ENCODE data around the gene VSIG1.

- TF ChIP-seq GABPB1 (CRISPR knock-in tag; IDR thresholded peaks at IDR 0.05) (no peak), ZFP1 (CRISPR knock-in tag; IDR thresholded peaks at IDR 0.05) (no peak), RARA (CRISPR knock-in tag; IDR thresholded peaks at IDR 0.05) (no peak), MZF1 (CRISPR knock-in tag; IDR thresholded peaks at IDR 0.05; ENCODE audit: borderline replicate concordance) (no peak), MYC (CRISPR knock-in tag; IDR thresholded peaks at IDR 0.05; ENCODE audit: borderline replicate concordance) (no peak), SRY (CRISPR knock-in tag; IDR thresholded peaks at IDR 0.05) (no peak), CTCF (CRISPR knock-in tag; IDR thresholded peaks at IDR 0.05) (no peak), CBFB (CRISPR knock-in tag; IDR thresholded peaks at IDR 0.05) (no peak), ZNF431 (CRISPR knock-in tag; IDR thresholded peaks at IDR 0.05; ENCODE audit: borderline replicate concordance, low read depth) (no peak), ZNF558 (CRISPR knock-in tag; IDR thresholded peaks at IDR 0.05; ENCODE audit: borderline replicate concordance) (no peak)
- TF ChIP-seq, protein P1, sequence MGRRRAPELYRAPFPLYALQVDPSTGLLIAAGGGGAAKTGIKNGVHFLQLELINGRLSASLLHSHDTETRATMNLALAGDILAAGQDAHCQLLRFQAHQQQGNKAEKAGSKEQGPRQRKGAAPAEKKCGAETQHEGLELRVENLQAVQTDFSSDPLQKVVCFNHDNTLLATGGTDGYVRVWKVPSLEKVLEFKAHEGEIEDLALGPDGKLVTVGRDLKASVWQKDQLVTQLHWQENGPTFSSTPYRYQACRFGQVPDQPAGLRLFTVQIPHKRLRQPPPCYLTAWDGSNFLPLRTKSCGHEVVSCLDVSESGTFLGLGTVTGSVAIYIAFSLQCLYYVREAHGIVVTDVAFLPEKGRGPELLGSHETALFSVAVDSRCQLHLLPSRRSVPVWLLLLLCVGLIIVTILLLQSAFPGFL (CRISPR knock-in tag; IDR thresholded peaks at IDR 0.05): no peak
Observed at GRCh38 chrX:108025954-108026600, 18.8 kb upstream of the VSIG1 start.

Measured in HepG2 (cell line).